EH (cell line): ENCODE data around the gene CACNA1I.

Source experiments
- DNase-seq: peaks from one replicate; pipeline ENCODE4 v3.0.0-alpha.2; 2015; ENCODE audit warnings: low read depth

Gene CACNA1I

DNA sequence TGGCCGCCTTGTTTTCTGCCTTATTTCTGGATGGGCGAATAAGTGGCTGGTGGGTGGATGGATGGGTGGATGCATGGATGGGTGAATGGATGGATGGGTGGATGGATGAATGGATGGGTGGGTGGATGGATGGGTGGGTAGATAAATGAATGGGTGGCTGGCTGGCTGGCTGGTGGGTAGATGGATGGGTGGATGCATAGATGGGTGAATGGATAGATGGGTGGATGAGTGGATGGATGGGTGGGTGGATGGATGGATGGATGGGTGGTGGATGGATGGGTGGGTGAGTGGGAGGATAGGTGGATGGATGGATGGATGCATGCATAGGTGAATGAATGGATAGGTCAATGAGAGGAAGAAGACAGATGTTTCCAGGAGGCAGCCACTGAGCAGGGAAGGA lies 98.9 kb downstream of the CACNA1I start:
- no peak for DNase-seq

GRCh38 chr22:39671936-39672335 lies 101.4 kb downstream of the CACNA1I start:
- DNase-seq, result no peak

DNA sequence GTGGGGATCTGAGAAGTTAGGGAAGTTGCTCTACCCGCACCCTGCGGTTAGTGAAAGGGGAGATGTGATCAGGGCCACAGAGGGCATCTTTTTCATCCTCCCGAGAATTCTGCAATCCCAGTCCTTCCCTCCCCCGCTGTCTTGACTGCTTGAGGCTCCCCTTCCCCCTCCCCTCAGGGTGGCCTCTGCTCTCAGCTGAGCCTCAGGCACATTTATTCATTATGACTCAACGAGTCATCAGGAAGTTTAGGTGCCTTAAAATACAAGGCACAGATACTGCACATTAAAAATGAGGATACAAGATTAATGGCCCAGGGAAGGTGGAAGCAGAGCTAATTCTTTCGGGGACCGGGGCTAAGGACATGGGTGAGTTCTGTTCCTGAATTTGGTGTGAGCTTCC lies 104.0 kb downstream of the CACNA1I start:
- peak; percentile 46 for DNase-seq

- no peak for DNase-seq
Observed at GRCh38 chr22:39675947-39676346, 105.4 kb downstream of the CACNA1I start.

GRCh38 chr22:39677967-39678366 lies 107.4 kb downstream of the CACNA1I start:
- DNase-seq, result no peak

DNA sequence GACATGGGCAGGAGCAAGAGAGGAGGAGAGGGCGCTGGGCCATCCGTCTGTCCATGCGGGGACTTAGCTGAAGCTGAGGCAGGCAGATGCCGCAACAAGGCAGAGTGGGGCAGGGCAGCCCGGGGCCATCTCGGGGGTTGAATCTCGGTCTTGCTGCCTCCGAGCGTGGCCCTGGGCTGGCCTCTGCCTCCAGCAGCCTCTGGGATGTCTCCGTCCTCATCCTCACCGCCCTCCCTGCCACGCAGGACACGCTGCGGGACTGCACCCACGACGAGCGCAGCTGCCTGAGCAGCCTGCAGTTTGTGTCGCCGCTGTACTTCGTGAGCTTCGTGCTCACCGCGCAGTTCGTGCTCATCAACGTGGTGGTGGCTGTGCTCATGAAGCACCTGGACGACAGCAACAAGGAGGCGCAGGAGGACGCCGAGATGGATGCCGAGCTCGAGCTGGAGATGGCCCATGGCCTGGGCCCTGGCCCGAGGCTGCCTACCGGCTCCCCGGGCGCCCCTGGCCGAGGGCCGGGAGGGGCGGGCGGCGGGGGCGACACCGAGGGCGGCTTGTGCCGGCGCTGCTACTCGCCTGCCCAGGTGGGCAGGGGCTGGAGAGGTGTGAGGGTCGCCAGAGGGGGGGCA lies 108.4 kb downstream of the CACNA1I start:
- DNase-seq, result no peak

DNA sequence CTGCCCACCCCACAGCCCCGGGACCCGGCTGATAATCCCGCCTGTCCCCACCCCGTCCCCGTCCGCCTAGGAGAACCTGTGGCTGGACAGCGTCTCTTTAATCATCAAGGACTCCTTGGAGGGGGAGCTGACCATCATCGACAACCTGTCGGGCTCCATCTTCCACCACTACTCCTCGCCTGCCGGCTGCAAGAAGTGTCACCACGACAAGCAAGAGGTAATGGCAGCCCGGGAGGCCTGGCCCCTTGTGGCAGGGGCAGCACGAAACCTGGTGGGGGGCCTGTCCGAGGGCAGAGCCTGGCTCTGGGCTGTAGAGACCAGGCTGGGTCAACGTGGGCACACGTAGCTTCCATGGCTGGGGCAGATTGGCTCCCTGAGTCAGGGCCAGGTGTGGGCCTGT lies 109.1 kb downstream of the CACNA1I start:
- DNase-seq, result no peak

GRCh38 chr22:39680486-39680885 lies 109.9 kb downstream of the CACNA1I start:
- DNase-seq, result no peak

DNA sequence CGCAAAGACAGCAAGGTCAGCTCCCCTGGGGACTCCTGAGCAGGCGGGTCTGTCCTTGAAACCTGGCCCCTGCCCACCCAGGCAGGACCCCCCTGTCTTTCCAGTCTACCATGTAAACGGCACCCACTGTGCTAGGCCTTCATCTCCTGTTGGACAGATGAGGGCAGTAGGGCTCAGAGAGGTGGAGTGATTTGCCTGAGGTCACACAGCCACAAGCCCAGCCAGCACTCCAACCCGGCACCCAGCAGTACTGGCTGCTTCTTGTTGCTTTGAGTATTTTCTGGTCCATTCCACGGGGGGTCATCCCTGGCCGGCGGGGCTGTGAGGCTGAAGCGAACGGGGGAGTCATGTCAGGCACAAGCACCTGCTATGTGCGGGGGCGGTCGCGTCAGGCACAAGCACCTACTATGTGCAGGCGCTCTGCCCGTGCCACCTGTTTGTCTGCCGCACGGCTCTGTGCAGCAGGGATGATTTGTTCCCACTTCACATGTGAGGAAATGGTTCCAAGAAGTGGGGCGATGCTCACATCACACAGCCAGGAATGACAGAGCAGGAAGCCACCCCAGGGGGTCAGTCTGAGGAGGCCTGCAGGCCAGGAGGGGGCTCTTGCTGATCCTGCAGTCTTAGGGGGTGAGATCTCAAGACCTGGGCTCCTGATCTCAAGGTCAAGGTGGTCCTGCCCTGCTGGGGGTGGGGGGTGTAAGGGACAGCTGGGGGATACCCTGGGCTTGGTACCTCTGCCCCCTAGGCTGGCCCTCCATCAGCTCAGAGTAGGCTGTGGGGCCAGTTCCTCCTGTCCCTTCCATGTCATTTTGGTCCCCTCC lies 110.7 kb downstream of the CACNA1I start:
- DNase-seq, result no peak

DNA sequence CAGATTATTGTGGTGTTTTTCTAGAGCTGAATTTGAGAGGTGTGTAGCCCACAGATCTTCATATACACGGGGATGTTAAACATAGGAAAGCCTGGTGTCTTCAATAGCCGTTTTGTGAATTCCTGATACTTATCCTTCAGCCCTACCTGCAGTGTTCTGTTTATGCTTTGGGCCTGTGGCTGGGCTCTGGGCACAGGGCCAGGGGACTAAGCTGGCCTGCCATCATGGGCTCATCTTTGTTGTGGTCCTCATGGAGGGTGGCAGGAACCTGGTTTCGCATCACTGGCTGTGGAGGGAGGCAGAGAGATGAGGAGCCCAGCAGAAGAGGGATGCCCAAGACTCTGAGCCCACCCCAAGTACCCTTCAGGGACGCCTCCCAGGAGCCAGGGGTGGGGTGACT lies 112.4 kb downstream of the CACNA1I start:
- no peak for DNase-seq

DNA sequence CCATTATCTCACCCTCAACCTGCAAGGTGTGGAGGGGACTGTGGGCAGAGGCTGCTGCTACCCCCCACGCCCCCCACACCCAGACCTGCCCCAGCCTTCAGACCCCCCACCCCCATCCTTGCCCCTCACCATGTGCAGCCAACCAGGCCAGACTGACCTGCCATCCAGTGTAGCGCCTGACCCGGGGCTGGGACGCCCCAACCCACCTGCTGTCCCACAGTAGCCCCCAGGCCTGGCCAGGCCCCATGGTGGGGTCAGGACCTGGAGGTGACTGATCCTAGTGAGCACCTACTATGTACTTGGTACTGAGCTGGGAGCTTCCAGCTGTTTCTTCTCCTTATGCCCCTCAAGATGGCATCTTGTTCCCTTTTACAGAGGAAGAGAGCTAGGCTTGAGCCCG lies 113.1 kb downstream of the CACNA1I start:
- DNase-seq, result no peak

DNA sequence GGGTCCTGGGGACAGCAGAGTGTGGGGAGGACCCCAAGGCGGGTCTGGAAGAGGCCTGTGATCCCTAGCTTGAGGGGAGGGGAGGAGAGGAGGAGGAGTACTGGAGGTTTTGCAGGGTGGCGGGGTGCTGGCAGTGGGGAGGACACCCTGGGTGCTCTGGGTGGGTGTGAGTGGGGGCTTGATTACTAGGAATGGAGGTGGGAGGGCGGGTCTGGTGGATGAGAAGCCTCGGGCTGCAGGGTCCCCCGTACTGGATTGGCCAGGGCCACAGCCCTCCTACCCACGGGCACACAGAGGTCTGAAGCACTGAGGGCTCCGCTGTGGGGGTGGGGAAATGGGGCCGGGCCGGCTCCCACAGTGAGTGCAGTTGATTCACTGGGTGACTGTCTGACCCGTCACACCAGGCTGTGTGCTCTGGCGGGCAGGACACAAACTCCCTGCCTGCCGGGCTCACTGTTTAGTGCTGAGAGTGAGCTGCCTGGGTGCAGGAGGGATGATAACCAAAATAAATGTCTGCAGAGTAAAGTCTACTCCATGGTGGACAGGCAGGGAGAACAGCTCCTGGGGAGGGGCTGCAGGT lies 114.2 kb downstream of the CACNA1I start:
- no peak for DNase-seq

DNA sequence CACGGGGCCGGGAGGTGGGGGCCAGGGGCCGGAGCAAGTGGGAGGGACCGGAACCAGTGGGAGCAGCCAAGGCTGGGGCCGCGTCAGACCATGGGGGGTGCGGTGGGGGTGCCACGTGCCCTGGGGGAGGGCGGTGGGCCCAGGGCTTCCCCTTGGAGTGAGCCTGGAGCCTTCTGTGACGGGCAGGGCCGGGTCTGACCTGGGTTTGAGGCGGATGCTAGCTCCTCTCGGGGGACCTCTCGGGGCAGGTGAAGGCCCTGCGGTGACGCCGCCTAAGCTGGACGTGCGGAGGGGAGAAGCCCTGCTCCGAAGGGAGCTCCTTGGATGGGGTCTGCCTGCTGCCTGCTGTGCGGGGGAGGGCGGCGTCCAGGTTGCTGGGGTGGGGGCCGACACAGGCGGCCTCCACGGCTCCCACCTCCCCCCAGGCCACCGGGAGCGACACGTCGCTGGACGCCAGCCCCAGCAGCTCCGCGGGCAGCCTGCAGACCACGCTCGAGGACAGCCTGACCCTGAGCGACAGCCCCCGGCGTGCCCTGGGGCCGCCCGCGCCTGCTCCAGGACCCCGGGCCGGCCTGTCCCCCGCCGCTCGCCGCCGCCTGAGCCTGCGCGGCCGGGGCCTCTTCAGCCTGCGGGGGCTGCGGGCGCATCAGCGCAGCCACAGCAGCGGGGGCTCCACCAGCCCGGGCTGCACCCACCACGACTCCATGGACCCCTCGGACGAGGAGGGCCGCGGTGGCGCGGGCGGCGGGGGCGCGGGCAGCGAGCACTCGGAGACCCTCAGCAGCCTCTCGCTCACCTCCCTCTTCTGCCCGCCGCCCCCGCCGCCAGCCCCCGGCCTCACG lies 115.0 kb downstream of the CACNA1I start:
- no peak for DNase-seq

- DNase-seq, result no peak
Observed at GRCh38 chr22:39686178-39686620, 115.6 kb downstream of the CACNA1I start.

- DNase-seq, result no peak
Observed at GRCh38 chr22:39686776-39687525, 116.4 kb downstream of the CACNA1I start.

GRCh38 chr22:39688186-39688785 lies 117.7 kb downstream of the CACNA1I start:
- DNase-seq, result no peak

DNA sequence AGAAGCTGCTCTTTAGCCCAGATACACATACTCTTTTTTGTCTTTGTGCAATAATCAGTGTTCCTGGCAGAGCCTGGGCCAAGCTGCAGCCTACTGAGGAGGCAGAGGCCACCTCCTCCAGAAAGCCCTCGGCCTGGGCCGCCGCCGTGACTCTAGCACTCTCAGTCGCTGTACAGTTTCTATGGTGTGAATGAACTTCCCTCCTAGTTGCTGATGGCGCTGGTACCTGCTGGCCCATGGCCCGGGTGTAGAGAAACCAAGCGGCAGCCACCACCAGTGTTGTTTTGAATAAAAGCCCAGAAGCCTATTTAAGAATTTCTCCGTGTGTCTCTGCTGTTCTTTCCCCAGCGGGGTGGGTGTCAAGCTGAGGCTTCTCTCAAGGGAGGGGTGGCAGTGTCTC lies 118.9 kb downstream of the CACNA1I start:
- no peak for DNase-seq

GRCh38 chr22:39690881-39691605 lies 120.5 kb downstream of the CACNA1I start:
- DNase-seq, result no peak

- no peak for DNase-seq
Observed at GRCh38 chr22:39693943-39694500, 123.5 kb downstream of the CACNA1I start.

- DNase-seq, result no peak
Observed at GRCh38 chr22:39697790-39698430, 127.4 kb downstream of the CACNA1I start.
